Activated T-helper 9 cell treated with anti-CD3 and anti-CD28 coated beads, Interleukin-2, amount 50 U/mL, for 16 hours (primary cell): Measurements from ENCODE around the gene ZFAND2B.
A peak's percentile ranks its signal among the peaks of the same experiment; 100 is the strongest.

Source experiments
- DNase-seq: peaks from one replicate; pipeline ENCODE4 v3.0.0-alpha.2; 2020; ENCODE audit warnings: low read depth

ZFAND2B gene

GRCh38 chr2:219220652-219221402 is 14.2 kb downstream of the ZFAND2B start:
- DNase-seq: no peak

GRCh38 chr2:219221957-219222518 is 15.5 kb downstream of the ZFAND2B start:
- no peak for DNase-seq

- DNase-seq: no peak
These were observed 17.4 kb downstream of the ZFAND2B start for GRCh38 chr2:219223831-219224610.

GRCh38 chr2:219225350-219225749 is 18.8 kb downstream of the ZFAND2B start:
- no peak for DNase-seq

GRCh38 chr2:219228041-219228910 is 21.7 kb downstream of the ZFAND2B start:
- DNase-seq: no peak

DNA sequence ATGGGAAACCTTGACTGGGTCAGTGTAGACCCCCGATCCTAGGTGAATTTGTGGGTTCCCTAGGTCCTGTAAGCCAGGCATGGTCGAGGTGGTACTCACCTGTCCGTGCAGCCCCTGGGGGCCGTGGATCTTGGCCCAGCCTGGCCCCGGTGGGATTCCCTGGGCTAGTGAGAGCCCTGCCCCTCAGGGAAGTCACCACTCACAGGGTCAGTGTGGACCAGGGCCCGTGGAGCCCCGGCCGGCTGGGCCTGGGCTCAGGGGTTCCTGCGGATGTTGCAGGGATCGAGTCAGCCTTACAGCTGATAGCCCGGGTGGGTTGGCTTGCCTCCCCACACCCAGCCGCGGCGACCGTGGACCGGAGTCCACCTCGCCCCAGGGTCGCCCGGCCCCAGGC is 22.3 kb downstream of the ZFAND2B start:
- no peak for DNase-seq

DNA sequence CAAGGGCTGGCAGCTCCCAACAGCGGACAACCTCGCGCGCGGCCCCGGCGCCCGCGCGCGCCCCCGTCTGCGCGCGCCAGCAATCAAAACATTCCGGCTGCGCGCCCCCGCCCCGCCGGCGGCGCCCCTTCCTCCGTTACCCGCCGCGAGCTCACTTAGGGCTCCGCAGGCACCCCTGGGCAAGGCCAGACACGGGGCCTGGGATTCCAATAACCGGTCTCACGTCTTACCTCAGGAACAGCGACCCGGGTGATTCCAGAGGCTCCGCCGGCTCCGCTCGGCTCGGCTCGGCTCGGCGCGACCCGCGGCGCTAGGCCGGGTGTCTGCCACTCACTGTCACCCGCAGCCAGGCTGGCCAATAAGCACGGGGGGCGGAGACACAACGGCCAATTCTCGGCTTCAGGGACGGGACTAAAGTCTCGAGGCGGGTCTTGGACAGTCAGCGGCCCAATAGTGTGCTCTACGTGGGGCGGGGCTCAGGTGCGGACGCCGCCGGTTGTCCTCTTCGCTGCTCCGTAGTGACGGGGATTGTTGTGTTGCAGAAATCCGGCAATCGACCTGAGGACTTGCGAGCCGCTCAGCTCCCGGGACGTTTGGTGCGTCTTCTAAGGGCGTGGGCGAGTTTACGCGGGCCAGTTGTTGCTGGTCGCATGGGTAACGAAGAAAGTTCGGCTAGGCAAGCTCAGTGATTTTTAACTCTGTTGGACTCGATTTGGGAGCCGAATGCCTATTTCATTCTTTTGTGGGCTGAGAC is 22.9 kb downstream of the ZFAND2B start, which contains the start of the genes ANKZF1 and ATG9A:
Gene ANKZF1, plus strand, starts transcription at position 502 of the 754 bp plus-strand sequence. CDS start 452 bp downstream, outside the sequence.
Gene ATG9A, minus strand, starts transcription at position 332 of the 754 bp plus-strand sequence. CDS start 1,612 bp downstream, outside the sequence.
- DNase-seq: peak; percentile 98

DNA sequence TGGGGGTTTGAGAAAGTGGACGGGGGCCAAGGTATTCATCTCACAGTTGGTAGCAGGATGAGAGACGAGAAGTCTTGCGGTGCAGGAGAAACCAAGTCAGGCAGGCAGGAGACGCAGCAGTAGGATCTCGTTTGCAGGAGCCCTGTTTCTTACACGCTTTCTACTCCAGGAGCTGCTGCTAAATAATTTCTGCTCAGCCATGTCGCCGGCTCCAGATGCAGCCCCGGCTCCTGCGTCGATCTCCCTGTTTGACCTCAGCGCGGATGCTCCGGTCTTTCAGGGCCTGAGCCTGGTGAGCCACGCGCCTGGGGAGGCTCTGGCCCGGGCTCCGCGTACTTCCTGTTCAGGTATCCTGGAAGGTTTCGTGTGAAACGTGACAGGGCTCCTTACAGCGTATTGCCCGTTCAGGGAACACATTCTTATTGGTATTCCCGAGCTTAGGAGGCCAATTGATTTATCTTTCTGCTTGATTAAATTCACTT is 23.5 kb downstream of the ZFAND2B start:
- peak; percentile 24 for DNase-seq

DNA sequence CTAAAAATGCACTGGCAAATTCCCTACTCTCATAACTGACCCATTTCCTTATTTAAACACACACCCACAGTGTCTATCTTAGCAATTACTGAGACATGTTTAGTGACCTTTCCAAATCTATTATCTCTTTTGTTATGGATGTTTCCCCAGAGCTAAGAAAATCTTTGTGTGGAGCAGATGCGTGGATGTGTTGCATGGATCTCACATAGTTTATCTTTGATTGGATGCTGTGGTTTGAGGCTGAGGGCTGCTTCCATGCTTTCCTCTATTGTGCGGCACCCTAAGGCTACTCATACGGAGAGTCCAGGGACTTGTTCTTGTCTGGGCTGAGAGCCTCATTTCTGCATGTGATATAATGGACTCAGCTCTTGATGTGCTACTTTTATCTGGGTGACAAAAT is 27.7 kb downstream of the ZFAND2B start:
- no peak for DNase-seq

DNA sequence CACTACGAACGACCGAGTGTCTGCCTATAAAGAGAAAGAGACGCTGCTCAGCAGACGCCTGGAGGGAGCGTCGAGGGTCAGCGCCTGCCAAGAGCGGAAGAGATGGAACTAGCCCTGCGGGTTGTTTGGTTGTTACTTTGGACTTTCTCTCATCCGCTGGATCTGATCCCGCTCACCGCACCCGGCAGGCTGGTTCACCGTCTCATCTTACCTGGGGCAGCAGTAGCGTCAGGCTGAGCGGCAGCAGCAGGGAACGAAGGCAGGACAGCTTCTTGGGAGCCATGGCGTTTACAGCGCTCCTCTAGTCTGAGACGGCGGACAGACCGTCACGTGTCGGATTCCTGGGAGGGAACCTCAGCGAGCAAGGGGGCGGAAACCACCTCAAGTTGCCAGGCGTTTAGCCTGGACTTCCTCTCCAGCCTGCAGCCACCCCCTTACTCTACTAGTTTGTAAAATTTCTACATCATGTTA is 36.7 kb downstream of the ZFAND2B start:
- no peak for DNase-seq

DNA sequence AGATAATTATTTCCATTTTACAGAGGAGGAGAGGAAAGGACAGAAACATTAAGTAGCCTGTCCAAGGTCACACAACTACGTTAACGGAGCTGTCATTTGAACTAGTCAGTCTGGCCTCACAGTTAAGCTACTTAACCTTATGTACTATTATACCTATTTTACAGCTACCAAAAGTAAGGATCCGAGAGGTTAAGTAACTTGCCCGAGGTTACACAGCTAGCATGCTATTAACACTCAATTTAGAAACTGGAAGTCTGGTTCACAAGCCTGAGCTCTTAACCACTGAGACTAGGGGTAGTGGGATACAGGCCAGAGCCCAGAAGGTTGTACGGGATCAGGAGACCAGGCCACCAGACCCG is 38.2 kb downstream of the ZFAND2B start:
- no peak for DNase-seq

- DNase-seq: peak; percentile 83
These were observed 38.7 kb downstream of the ZFAND2B start, which contains the start of the genes GLB1L and STK16 for GRCh38 chr2:219245148-219245898. Gene GLB1L (minus strand): TSS chr2:219245444. CDS start chr2:219243573, 1,871 bp downstream. Gene STK16 (plus strand): TSS chr2:219245479. CDS start chr2:219246000, 521 bp downstream.

- DNase-seq: no peak
These were observed 39.3 kb downstream of the ZFAND2B start for GRCh38 chr2:219245899-219246230.

DNA sequence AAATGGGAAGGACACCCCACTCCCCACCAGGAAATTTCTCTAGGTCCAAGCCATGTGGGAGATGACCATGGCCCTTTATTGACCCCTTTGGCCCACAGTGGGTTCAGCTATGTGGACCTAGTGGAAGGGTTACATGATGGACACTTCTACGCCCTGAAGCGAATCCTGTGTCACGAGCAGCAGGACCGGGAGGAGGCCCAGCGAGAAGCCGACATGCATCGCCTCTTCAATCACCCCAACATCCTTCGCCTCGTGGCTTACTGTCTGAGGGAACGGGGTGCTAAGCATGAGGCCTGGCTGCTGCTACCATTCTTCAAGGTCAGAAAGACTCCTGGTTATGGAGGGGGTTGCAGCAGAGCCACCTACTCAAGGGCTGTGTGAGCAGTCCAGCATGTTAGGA is 40.0 kb downstream of the ZFAND2B start:
- no peak for DNase-seq

DNA sequence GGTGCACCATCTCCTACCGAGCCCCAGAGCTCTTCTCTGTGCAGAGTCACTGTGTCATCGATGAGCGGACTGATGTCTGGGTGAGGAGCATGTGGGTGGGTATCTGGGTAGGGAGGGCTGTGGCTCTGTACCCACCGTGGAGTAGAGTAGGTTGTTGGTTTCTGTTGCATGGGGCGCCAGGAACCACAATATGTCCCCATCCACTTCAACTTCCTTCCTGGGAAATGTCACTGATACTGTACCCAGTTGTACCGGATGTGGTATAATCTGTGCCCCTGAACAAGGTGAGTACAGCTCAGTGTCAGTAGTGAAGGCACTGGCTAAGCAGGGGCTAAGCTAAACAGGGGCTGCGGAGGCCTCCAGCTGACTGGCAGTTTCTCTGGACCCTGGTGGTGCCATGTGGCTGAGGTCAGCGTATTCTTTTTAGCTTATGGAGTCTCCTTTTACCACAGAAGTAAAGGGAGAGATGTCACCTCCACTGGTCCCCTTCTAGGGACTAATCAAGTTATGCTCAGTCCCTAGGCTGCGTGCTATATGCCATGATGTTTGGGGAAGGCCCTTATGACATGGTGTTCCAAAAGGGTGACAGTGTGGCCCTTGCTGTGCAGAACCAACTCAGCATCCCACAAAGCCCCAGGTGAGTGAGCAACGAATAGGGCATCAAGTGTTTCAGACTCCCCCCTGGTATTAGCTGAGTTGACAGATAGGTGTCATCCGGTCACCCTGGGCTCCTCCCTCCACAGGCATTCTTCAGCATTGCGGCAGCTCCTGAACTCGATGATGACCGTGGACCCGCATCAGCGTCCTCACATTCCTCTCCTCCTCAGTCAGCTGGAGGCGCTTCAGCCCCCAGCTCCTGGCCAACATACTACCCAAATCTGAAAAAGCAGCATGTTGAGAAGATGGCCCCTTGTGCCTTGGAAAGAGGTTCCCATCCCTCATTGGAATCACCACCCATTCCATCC is 41.4 kb downstream of the ZFAND2B start:
- DNase-seq: peak; percentile 43

DNA sequence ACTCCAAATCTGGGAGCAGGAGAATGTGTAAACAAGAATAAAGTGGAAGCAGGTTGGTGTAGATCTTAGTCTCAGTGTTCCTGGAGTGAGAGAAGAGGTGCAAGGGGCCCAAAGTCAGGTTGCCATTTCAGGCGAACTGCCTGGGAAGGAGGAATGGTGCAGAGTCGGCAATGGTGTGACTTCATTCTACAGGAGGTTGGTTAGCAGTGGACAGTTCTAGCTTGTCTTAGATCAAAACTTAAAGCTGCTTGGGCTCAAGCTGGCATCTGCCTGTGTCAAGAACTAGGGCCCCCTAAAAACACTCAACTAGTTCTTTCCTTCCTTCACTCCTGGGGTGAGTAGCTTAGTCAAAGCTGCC is 42.2 kb downstream of the ZFAND2B start:
- no peak for DNase-seq

DNA sequence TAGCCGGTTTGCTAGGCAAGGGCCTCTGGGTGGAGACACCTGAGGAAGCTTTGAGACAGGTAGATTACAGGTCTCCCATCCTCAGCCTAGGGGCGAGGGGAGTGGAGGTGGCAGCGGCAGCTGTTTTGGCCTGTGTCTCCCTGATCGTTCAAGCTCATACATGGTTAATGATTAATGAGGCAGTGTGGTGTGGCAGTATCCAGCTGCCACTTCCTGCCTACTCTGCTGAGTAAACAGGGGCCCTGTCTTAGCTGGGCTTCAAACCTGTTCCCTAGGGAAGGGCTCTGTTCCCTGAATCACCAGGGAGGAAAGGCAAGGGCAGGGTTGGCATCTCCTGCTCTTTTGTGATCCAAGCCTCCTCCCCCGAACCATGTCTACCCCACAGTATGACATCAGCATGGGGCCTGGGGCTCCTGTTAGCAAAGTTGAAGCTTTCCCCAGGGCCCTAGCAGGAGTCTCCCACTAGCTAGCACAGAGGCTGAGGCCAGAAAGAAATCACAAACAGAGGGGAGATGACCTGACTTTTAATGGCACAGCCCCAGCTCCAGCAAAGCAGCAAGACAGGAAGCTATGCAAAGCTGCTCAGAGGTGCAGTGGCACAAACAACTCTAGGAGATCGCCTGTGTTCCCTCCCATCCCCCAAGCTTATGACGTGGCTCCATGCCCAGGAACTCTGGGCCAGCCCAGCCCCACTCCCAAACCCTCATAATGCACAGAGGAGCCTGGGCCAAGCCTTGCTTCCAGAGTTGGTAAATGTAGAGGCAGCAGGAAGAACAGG is 42.8 kb downstream of the ZFAND2B start:
- no peak for DNase-seq
